ENCODE data around the gene ELMO1.

ELMO1 gene

DNA sequence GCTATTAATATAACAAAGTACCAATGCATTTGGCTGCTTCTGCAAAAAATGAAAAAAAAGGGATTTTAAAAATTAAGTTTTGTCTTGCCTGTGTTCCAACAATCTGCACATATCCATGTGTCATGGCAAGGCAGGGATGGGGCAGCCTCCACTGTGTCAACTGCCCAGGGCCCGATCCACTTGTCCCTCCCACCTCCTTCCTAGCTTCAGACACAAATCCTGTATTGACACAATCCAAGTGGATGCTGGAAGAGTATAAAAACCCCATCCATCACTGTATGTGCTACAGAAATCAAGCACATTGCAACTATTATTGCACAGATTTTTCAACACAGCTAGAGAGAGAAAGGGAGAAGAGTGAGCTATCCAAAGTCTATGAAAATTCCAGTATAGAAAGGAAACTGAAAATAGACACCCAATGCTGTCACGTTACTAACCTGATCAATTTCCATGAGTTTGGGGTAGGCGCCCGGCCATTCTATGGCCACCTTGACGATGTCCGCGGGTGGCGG lies 106.4 kb downstream of the ELMO1 start:
- DNase-seq: no peak

DNA sequence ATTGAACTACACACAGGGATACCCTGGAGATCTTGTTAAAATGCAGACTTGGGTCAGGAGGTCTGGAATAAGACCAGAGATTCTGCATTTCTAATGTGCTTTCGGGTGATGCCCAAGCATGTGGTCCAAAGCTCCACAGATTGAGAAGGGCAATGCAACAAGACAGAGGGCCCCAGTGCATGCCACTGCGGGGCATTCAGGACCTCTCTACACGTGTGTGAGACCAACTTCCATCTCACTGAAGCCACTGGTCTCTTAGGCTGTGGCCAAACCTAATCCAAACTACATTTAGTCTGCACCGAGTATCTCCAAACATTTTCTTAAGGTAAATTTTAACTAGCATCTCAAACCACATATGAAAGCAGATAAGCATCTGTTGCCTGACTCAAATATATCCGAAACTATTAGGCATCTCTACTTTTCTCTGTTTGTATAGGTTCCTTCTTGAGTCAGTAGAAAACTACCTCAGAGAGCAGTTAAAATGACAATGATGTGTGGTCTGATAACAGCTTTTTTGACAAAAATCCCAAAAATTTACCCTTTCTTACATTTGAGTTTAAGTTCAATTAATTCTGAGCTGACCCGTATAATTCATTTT lies 107.5 kb downstream of the ELMO1 start:
- DNase-seq: no peak

DNA sequence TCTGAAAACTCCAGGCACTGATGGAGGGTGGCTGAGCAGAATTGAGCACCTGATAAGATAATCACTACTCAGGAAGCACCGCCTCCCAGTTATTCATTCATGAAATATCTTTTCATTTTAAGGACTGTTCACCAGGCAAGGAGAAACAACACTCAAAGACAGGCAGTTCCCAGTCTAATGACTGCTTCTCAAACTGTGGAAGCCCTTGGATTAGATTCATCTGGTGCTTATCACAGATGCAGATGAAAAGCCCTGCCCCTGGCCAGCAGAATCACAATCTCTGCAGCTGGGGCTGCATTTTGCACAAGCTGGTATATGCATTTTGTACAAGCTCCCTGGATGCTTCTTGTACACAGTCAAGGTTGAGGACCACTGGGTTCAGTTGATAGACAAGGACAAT lies 109.7 kb downstream of the ELMO1 start:
- no peak for DNase-seq

DNA sequence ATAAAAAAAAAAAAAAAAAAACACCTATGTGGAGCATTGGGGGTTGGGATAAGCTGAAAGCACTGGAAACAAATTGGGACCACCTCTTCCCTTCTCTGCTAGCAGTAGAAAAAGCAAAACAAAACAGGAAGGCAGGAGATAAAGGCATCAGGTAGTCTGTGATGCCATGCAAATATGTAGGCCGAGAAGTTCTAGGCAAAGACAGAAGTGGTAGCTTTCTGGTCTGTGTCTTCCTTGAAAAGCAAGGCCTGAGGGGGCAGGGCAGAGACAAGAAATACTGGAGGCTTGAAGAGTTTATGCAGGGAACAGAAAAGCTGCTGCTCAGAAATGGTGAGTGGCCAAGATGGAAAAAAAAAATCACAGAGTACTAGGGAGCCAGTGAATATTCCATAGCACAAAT lies 111.1 kb downstream of the ELMO1 start:
- DNase-seq: no peak

DNA sequence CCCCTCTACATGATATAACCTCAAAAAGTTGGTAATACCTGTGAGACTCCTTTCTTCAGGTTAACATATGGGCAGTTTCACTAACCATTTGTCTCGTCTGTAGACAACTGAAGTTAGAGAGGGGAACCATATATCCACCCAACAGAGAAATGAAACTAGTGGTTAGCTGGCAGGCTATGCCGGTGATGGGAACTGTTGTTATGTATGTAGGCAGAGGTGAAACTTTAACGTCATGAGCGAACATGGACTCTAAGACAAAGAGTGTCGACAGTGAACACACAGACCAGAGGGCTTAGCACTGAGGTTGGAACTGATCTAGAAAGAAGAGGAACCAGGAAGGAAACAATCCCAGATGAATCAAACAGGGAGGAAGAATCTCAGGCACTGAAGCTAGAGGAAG lies 112.4 kb downstream of the ELMO1 start:
- DNase-seq: no peak

DNA sequence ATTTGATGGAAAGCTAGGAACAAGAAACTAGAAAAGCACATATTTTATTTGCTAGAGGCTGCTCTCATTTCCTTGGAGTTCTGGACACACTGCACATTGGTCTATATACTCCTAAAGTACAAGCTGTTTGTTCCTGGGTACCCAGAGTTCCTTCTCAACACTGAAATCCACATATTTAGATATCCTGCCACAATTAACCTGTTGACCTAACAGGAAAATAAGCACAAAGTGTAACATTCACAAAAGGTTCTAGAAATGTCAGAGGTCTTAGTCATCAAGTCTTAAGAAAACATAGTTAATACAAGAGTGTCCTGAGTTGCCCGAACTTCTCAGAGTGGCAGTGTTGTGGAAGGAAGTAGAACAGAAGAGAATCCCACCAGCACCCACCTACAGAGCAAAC lies 115.6 kb downstream of the ELMO1 start:
- DNase-seq: no peak

DNA sequence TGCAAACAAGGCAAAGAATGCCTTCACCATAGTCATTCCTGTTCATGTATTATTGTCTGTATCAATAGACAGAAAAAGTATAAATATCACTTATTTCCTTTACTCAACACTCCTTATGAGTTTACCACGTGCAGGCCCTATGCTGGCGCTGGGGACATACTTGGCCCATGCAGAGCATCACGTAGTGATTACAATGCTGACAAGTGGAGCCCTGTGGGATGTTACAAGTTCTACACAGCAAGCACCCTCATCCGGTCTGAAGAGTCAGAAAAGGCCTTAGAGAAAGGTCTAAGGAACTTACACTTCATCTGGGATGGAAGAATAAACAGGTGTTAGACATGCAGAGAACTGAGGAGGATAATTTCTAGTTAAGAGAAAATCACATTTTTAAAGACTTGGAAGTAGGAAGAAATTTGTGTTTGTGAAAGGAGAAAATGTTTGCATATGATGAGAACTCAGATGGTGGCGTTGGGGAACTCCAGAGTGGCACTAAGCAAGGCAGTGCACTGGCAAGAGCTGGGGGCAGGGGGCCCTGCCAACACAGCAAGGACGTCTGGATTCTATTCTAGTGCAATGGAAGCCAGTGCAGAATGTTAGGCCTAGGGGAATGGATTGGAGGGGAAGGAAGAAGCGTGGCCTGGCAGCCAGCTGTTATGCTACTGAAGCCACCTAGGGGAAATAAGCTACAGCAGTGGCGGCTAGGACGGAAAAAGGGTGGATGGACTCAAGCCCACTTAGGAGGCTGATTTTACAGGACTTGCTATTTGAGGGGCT lies 116.2 kb downstream of the ELMO1 start:
- DNase-seq: no peak

DNA sequence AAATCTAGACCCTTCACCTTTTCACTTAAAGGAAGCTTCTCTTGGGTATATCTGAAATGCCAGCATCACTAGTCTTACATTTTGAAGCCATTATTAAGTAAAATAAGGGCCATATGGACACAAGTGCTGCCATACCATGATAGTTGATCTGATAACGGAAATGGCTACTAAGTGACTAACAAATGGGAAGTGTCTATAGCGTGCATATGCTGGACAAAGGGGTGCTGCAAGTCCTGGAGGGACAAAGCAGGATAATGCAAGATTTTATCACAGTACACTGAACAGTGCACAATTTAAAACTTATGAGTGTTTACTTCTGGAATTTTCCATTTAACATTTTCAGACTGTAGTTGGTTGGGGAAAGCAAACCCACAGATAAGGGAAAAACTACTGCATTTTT lies 117.9 kb downstream of the ELMO1 start:
- DNase-seq: no peak

DNA sequence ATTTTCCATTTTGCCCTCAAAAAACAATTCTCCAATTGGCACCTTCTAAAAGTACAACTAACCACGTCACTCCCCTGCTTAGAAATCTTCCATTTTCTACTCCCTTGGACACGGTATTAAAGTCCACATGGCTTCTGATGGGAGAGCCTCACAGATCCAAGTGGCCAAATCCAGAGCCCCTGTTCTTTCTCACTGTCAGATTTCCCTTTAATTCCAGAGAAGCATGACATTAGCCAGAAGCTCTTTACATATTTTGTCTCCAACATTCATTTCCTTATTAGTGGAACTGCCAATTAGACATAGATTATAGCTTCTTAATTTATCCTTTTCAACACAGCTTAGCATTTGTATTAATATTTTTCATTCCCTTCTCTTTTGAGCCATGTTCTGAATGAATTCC lies 118.7 kb downstream of the ELMO1 start:
- DNase-seq: no peak

DNA sequence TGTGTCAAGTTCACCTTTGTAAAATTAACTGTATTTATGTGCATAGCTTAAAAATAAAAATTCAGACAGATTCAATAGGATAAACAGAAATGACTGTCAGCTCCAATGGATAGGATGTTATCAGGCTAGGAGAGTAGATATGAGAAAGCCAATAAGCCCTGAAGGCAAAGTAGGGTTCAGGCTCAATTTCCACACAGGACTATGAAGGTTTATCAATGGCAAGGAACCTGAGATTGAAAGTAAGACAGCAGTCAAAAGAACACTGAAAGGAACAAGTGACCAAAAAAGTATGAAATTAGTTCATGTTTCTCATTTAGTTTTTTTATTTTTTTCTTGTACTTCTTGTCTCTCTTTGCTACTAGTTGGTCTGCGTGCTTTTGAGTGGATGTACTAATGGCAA lies 121.4 kb downstream of the ELMO1 start:
- DNase-seq: no peak

DNA sequence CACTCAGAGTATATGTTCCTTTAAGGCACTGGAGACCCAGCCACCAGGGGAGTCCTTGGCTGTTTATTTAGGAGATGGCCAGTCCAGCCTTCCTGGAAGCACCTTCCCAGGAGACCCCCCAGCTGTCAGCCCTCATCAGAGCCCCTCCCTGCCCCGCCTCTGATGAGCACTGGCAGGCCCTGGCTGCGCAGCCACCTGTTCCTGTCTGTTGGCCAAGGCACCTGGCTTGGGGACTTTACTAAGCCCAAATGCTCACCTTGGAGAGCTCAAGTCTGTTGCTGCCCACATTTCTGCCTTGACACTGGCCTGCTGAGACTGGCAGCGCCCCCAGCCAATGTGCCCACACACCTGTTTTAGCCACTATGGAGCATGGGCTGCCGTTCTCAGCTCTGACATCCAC lies 124.7 kb downstream of the ELMO1 start:
- no peak for DNase-seq

DNA sequence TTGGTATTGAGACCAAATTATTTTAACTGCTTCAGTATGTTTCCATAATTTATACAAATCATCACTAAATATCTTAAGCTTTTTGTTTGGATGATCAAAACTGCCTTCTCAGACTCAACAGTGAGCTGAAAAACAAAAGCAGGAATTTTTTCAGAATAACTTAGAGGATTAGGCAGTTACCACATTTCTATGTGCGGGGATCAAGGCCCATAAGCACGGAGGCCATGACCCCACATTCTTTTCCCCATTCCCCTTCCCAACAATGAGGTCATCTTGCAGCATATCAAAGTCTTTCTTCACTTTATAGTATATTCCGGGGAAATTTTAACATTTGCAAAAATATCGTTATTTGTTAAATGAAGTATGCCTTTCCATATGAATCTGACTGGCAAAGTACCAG lies 125.8 kb downstream of the ELMO1 start:
- no peak for DNase-seq

DNA sequence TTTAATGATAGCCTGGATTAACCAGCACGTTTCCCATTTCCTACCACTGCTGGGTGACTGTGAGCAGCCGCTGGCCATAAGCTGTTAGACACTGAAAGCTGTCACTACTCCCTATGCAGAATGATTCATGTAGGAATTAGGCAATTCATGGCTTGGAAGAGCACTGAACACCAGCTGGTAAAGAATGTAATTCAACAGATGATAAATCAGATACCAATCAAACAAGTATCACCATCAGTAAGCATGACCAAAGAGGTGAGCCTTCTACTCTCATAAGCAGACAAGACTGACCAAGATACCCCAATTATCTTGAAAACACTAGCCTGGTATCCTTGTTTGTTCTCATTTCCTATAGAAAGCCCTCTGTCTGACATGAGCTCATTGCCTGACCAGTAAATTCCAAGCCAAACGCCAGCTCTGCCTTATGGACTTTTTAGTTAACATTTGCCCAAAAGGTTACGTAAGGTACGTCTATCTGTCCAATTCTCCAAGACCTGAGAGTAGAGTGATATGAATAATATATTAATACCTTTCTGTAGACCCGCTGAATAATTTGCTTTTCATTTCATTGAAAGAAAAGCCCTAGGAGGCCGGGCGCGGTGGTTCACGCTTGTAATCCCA lies 127.7 kb downstream of the ELMO1 start:
- DNase-seq: no peak

DNA sequence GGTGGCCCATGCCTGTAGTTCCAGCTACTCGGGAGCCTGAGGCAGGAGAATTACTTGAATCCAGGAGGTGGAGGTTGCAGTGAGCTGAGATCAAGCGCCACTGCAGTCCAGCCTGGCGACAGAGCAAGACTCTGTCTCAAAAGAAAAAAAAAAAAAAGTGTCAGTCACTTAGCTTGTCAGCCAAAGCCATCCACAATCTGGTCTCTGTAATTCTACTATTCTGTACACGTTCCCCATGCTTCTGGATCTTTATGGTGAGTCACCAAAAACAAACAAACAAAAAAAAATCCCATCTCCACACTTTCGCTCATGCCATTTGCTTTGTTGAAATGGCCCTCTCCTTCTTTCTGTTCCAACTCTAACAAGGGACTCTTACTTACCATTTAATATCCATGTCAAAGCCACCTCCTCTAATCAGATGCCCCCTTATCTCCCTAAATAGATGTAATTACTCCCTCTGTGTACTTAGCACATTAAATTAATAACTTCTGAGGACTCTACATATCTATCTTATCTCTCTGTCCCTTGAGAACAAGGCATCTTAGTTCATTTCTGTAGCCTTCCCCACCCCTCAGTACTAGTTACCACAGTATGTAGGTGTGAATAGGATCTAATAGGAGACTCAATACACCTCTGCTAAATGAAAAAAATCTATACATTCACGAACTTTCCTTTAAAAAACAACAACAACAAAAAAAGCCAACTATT lies 128.4 kb downstream of the ELMO1 start:
- DNase-seq: no peak

DNA sequence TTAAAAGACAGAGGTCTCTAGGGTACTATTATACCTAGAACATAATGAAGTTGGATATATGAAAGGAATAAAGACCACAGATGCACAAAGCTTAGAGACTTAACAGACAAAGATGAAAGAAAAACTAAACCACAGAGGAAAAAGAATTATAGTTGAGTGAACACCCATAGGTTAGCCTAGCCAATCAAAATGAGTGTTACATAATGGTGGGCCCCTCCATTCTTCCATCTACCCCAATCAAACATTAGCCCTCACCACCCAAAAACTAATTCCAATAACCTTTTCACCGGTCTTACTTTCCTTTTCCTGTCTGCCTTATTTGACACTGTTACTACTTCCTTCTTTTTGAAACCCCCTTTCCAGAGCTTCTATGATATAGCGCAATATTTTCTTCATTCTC lies 130.1 kb downstream of the ELMO1 start:
- no peak for DNase-seq

DNA sequence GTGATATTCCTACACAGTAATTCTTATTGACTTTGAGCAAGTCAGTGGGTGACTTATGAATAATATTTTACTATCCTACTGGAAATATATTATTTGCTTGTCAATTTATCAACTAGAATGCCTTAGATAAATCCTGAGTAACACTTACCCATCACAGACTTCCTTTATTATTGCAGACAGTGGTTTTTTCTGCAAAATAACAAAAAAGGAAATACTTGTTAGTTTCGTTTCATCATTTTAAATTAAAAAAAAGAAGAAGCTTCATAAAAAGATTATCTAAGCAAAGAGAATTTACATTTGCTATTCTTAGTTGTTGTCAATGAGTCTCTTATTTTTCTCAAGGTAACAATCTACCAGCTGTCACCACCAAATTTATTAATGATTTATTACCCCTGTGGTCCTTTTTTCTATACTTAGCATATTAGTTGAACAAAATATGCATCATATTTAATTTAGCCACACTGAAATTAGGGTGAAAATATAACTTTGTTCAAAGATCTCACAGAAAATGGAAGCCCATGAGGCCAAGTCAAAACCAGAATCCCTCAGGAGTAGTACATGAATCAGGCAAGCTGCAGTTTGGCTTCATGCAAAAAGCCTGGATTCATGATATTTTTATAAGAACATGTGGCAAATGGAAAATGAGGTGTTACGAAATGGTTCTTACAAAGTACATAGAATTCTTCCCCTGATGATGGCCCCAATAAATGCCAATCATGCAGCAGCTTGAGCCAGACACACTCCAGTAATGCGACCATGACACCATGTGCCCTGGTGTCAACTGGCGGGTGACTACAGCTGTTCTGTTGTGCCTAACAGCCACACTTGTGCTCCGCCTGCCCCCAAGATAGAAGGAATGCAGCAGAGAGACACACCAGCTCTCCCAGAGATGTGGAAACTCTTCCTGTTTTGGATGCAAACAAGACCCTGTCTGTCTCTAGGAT lies 132.6 kb downstream of the ELMO1 start:
- no peak for DNase-seq

DNA sequence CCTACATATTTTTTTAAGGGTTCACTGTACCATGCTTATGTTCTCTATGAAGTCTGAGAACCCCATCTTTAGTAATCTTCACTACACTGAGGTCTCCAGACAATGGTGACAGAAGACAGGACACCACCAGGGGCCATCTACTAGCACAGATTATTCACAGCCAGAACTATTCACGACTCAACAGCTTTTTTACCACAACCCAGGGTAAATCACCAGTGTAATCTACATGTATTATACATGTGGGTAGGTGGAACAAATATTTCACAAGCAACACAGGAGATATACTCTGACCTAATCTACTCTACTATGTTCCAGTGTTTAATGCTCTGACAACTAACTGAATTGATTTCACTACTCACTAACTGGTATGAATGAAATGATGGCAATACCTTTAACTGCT lies 136.1 kb downstream of the ELMO1 start:
- DNase-seq: no peak

DNA sequence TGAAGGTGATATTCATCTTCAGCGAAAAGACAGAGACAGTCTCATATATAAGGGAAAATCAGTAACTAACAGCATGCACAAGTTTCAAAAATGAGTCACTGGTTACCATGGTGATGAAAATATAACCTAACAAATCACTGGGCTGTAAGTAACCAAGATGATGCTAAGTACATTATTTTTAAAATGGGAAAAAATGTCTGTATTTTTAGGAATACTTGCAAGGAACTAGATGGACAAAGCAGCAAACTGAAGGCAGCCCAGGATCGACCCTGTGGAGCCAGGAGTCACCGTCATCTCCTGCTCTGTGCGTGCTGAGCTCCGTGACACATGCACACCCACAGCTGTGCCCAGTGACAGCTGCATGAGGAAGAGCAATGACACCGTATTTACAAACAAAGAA lies 137.3 kb downstream of the ELMO1 start:
- DNase-seq: peak; percentile 16 to 43

DNA sequence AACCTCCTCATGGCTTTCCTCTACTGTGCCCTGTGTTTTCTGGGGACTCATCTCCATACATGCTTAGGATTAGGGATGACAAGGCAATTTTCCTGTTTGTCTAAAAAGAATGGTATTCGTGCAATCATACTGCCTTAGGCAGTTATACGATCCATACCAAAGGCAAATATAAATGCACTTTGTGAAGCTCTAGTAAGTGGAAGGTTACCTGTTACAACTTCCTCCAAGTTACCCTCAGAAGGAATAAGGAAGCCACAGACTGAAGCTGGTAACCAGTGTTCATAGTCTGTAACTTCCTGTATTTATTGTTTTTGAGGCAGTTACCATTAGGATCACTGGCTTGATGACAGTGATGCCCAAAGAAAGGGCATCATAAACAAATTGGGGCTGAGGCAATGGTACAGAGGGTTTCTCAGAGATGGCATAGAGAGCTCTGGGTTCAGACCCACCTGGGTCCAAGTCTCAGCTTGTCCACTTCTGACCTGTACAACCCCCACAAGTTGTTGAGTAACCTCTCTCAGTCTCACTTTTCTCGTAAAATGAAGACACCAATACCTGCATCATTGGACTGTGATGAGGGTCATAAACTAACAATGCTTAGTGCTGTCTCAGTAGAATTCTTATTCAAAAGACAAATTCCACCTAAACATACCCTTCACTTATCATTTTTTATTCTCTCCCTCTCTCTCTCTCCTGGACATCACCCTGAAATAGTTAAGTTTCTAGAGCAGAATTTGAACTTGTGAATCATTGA lies 138.2 kb downstream of the ELMO1 start:
- DNase-seq: no peak

DNA sequence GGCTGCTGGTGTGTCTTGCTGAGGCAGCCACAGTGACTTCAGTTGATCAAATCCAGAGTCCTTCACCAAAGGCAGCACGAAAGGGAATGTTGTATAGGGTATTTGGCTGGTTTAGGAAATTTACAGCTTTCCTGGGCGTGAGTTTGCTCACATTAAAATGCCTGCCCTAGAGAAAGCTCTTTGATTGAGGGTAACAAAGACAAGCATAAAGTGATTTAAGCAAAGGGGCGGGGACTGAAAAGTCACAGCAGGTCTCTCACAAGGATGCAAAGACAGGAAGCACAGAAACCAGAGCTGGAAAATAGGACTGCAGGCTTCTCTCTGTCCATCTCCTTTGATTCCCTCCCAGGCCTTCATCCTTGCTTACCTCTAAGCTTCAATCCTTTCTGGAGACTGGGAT lies 139.2 kb downstream of the ELMO1 start:
- no peak for DNase-seq

DNA sequence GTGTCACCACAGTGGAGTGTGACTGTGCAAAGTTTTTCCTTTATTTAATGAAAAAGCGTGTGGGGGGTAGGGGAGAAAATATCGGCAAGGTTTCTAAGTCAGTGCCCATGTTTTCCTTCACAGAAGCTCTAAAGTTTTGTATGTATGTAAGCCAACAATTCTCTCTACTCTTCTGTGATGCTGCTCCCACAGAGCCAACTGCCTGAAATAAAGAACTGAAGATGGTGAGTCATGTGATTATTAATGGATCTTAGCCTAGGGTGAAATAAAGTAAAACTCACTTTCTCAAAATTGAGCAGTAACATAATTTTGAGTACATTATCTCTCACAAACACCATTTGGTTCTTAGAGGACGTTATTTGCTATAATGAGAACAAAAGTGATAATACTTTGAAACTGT lies 143.7 kb downstream of the ELMO1 start:
- no peak for DNase-seq

DNA sequence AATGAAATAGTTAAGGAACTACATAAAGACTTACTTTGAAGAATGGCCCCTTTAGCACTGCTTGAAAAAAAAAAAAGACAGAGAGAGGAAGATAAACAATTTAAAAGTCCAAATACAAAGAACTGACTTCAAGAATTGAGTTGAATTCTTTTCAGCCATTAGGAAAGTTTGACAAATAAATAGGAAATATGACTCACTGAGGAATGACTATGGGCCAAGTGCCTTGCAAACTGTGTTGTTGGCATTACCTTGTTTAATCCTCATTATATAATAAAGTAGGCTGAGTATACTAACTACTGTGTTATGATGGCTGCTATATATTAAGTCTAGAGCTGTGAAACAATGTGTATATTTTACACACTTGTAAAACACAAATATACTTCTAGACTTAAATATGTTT lies 151.1 kb downstream of the ELMO1 start:
- no peak for DNase-seq

Measured in activated CD4-positive, alpha-beta T cell treated with anti-CD3 and anti-CD28 coated beads for 4 hours (primary cell).